Activated T-helper 2 cell treated with anti-CD3 and anti-CD28 coated beads, Interferon-gamma antibody, Interleukin-2, Interleukin-4, amounts not matched to agents 10 μg/mL and 5 μg/mL and 100 μg/mL, durations not matched to agents 14 hours and 24 hours and 36 hours (primary cell): ENCODE results near the gene FAM219B. TPM values are rescaled to one million over a fixed set of nuclear protein-coding genes. Genes with fewer than 3 reads are reported as not detected.
A peak's percentile ranks its signal among the peaks of the same experiment; 100 is the strongest.
"Not testable (repeated sequence)": the region's sequence is repeated elsewhere in the genome, so short reads cannot be mapped to it uniquely, and the experiment has no call there.

Source experiments
- DNase-seq: peaks from one replicate; pipeline ENCODE4 v3.0.0; 2021; ENCODE audit warnings: low spot score
- H3K27ac Mint-ChIP-seq: one replicate; pipeline ENCODE4 v1.8.0; 2021; ENCODE audit warnings: mixed read lengths
- H3K27me3 Mint-ChIP-seq: one replicate; pipeline ENCODE4 v1.8.0; 2021; ENCODE audit warnings: low read depth, mixed read lengths
- H3K36me3 Mint-ChIP-seq: one replicate; pipeline ENCODE4 v1.8.0; 2021; ENCODE audit warnings: low read depth, mixed read lengths
- H3K4me1 Mint-ChIP-seq: one replicate; pipeline ENCODE4 v1.8.0; 2021; ENCODE audit warnings: low read depth, mixed read lengths
- H3K4me3 Mint-ChIP-seq: one replicate; pipeline ENCODE4 v1.8.0; 2021; ENCODE audit warnings: low read depth, mild to moderate bottlenecking, moderate library complexity, mixed read lengths
- H3K9me3 Mint-ChIP-seq: one replicate; pipeline ENCODE4 v1.8.0; 2021; ENCODE audit warnings: mixed read lengths
- intact Hi-C: fragments of 100-400 bp; cut with micrococcal nuclease; formaldehyde crosslinking; loops from one replicate; pipeline ENCODE4 v1.15.1; 2023
- total RNA-seq: library from RNA; stranded (reverse); gene quantifications from 2 replicates; pipeline ENCODE4 v1.2.3, GENCODE V29; 2022

FAM219B gene
- total RNA-seq, 1 donor from 2014 or later = 82.1 TPM

DNA sequence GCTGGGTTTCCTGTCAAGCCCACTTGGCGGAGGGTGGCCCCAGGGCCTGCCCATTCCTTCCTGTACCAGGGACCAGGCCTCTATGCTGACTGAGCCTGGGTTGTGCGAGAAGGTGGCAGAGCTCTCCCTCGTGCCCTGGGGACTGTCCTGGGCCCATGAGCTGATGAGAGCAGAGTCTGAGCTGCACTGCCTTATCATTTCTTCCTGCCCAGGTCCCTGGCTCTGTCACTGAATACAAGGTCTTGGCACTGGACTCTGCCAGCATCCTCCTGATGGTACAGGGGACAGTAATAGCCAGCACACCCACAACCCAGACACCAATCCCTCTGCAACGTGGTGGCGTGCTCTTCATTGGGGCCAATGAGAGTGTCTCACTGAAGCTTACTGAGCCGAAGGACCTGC, 9.3 kb downstream of the FAM219B start:
- Mint-ChIP-seq H3K27me3 (no peaks in the 10 kb centered on the region), H3K36me3 (peaks cover 77% of the 10 kb centered on the region), H3K27ac (no peak overlapping the region), H3K9me3 (no peaks in the 10 kb centered on the region), H3K4me3 (no peak overlapping the region), H3K4me1 (peaks cover 22% of the 10 kb centered on the region)
- DNase-seq = no peak
- intact Hi-C loops = no loop called here

DNA sequence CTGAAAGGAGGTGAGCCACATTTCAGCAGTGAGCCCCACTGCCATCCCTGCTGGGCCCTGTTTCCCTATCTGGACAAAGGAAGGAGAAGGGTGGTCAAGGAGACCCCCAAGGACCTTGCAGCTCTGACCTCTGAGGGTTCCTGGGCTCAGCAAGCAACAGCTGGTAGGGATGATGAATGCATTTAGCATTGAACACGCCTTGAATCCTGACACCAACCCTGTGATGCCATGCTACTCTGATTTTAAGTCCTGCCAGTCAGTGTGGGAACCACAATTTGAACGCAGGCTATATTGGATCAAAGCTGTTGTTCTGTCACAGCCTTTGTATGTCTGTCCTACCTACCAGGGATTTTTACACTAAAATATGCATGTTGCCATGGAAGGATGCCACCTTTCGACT, 10.3 kb downstream of the FAM219B start:
- intact Hi-C loops = no loop called here
- H3K27ac Mint-ChIP-seq = no peak overlapping the region

DNA sequence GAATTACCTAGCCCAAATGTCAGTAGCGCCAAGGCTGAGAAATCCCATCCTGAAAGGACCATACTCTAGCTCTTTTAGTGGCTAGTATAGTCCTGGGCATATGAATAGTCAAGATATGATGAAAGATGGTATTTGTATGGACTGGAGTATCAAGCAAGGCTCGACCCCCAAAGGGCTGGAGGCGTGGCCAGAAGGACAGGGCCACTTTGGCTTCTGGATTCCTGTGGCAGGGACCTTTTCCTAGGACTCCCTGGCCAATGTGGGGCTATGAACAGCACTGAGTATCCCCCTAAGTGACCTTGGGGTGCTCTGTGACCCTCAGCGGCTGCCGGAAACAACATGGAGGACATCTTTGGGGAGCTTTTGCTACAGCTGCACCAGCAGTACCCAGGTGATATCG, 10.8 kb downstream of the FAM219B start:
- peaks cover 78% of the 10 kb centered on the region for H3K36me3 Mint-ChIP-seq
- no peaks in the 10 kb centered on the region for H3K27me3 Mint-ChIP-seq
- H3K9me3 Mint-ChIP-seq = no peaks in the 10 kb centered on the region
- H3K4me1 Mint-ChIP-seq = peaks cover 22% of the 10 kb centered on the region
- no peak overlapping the region for H3K4me3 Mint-ChIP-seq
- H3K27ac Mint-ChIP-seq = no peak overlapping the region
- intact Hi-C loops = no loop called here
- DNase-seq = no peak

More for the DNA sequence above, 10.3 kb downstream of the FAM219B start:
- H3K4me3 Mint-ChIP-seq = no peak overlapping the region
- peaks cover 19% of the 10 kb centered on the region for H3K4me1 Mint-ChIP-seq
- H3K9me3 Mint-ChIP-seq = no peaks in the 10 kb centered on the region
- DNase-seq = no peak
- no peaks in the 10 kb centered on the region for H3K27me3 Mint-ChIP-seq
- peaks cover 79% of the 10 kb centered on the region for H3K36me3 Mint-ChIP-seq

DNA sequence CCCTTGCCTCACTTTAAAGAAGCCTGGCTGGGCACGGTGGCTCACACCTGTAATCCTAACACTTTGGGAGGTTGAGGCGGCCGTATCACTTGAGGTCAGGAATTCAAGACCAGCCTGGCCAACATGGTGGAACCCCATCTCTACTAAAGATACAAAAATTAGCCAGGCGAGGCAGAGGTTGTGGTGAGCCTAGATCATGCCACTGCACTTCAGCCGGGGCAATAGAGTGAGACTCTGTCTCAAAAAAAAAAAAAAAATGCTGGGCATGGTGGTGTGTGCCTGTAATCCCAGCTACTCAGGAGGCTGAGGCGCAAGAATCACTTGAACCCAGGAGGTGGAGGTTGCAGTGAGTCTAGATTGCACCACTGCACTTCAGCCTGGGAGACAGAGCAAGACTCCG, 12.3 kb downstream of the FAM219B start:
- H3K27ac Mint-ChIP-seq, H3K27me3 Mint-ChIP-seq, intact Hi-C loops, H3K4me3 Mint-ChIP-seq, DNase-seq, H3K9me3 Mint-ChIP-seq: not testable (repeated sequence)
- Mint-ChIP-seq H3K36me3 (peaks cover 69% of the 10 kb centered on the region), H3K4me1 (peaks cover 30% of the 10 kb centered on the region)

DNA sequence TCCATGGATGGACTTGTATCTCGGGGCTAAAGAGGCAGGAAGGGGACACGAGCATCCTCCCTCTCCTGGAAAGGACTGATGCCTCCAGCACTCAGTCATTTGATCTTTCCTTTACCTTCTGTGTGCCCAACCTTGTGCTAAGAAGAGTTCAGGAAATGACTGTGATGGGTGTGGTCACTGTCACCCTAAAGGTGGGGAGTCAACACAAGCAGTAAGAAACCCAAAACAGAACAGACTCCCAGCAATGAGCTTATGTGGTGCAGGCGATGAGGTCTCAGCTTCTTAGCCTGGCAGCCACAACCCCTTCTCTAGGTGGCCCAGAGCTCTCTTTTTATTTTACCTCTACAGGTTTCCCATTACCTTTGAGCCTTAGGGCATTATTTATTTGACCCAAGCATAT, 13.0 kb downstream of the FAM219B start:
- Mint-ChIP-seq H3K36me3 (peaks cover 63% of the 10 kb centered on the region), H3K27me3 (no peaks in the 10 kb centered on the region), H3K9me3 (no peaks in the 10 kb centered on the region), H3K4me1 (peaks cover 36% of the 10 kb centered on the region), H3K4me3 (peak overlapping the region; percentile 34), H3K27ac (peak overlapping the region; percentile 74)
- peak; percentile 49 for DNase-seq
- intact Hi-C loops = no loop called here

DNA sequence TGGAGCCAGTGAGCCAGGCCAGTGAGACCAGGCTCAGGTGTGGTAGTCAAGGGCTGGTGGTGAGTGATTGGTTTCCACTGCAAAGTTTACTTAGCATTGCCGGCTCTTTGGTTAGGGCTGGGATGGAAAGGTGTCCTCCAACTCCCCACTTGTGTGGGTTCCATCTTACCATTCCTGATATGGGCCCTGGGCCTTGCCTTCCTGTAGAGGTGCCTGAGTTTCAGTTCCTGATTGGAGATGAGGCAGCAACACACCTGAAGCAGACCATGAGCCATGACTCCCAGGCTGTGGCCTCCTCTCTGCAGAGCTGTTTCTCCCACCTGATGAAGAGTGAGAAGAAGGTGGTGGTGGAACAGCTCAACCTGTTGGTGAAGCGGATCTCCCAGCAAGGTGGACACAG, 13.7 kb downstream of the FAM219B start:
- H3K27ac Mint-ChIP-seq = no peak overlapping the region
- no peak for DNase-seq
- intact Hi-C loops = no loop called here
- peak overlapping the region; percentile 15 for H3K4me3 Mint-ChIP-seq
- H3K9me3 Mint-ChIP-seq = no peaks in the 10 kb centered on the region
- H3K36me3 Mint-ChIP-seq = peaks cover 59% of the 10 kb centered on the region
- peaks cover 36% of the 10 kb centered on the region for H3K4me1 Mint-ChIP-seq
- H3K27me3 Mint-ChIP-seq = no peaks in the 10 kb centered on the region

DNA sequence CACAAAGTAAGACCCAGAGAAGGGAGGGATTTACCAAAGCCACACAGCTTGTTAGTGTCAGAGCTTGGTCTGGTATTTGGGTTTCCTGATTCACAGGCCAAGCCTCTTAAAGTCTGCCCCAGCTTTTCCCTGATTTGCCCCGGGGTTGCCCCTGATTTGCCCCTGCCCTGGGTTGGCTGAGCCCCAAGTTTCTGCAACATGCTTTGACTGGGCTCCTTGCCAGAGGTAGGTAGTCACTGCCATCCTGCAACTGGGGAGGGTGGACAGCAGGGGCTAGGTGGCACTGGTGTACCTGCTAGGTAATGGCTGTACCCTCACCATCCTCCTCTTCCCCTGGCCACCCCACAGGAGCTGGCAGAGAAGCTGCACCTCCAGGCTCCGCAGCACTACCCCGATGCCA, 14.3 kb downstream of the FAM219B start:
- H3K36me3 Mint-ChIP-seq = peaks cover 55% of the 10 kb centered on the region
- H3K4me3 Mint-ChIP-seq = no peak overlapping the region
- no peak for DNase-seq
- no peaks in the 10 kb centered on the region for H3K27me3 Mint-ChIP-seq
- intact Hi-C loops = no loop called here
- H3K9me3 Mint-ChIP-seq = no peaks in the 10 kb centered on the region
- peaks cover 36% of the 10 kb centered on the region for H3K4me1 Mint-ChIP-seq
- H3K27ac Mint-ChIP-seq = no peak overlapping the region

DNA sequence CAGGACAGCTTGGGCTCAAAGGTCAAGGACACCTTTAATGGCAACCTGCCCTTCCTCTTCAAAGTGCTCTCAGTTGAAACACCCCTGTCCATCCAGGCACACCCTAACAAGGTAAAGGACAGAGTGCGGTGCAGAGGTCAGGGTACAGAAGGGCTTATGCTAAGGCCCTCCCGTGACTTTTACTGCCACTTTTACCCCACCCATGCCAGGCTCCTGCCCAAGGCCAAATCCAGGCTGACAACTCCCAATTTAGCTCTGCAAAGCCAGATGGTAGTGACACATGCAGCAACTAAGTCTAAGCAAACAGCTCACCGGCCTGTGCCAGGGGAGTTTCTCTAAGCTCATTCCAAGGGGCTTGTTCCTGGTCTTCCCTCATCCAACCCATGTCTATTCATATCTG, 15.2 kb downstream of the FAM219B start:
- peak overlapping the region; percentile 65 for H3K27ac Mint-ChIP-seq
- no peaks in the 10 kb centered on the region for H3K27me3 Mint-ChIP-seq
- peak overlapping the region; percentile 47 for H3K4me3 Mint-ChIP-seq
- H3K36me3 Mint-ChIP-seq = peaks cover 46% of the 10 kb centered on the region
- DNase-seq = no peak
- intact Hi-C loops = loop anchor here (2.0 kb wide), 1 partner anchor 15 kb away; the partner anchor contains the start of gene FAM219B
- peaks cover 36% of the 10 kb centered on the region for H3K4me1 Mint-ChIP-seq
- H3K9me3 Mint-ChIP-seq = no peaks in the 10 kb centered on the region

DNA sequence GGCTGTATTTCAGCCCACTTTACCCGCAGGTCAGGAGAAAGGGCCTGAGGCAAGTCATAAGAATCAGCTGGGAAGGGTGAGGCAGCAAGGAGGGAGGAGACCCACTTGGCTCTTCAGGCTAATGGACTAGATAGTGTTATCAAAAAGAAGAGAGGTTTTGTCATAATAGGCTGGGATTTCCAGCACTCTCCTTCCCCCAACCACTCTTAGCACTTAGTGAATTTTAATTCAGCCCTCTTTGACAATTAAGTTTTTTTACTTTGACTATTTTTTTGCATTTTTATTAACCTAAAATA, 16.0 kb downstream of the FAM219B start:
- H3K9me3 Mint-ChIP-seq = no peaks in the 10 kb centered on the region
- intact Hi-C loops = loop anchor here (2.0 kb wide), 1 partner anchor 16 kb away; the partner anchor contains the start of gene FAM219B
- peak overlapping the region; percentile 82 for H3K4me3 Mint-ChIP-seq
- H3K4me1 Mint-ChIP-seq = peaks cover 36% of the 10 kb centered on the region
- peaks cover 41% of the 10 kb centered on the region for H3K36me3 Mint-ChIP-seq
- no peaks in the 10 kb centered on the region for H3K27me3 Mint-ChIP-seq
- H3K27ac Mint-ChIP-seq = peak overlapping the region; percentile 81
- no peak for DNase-seq

DNA sequence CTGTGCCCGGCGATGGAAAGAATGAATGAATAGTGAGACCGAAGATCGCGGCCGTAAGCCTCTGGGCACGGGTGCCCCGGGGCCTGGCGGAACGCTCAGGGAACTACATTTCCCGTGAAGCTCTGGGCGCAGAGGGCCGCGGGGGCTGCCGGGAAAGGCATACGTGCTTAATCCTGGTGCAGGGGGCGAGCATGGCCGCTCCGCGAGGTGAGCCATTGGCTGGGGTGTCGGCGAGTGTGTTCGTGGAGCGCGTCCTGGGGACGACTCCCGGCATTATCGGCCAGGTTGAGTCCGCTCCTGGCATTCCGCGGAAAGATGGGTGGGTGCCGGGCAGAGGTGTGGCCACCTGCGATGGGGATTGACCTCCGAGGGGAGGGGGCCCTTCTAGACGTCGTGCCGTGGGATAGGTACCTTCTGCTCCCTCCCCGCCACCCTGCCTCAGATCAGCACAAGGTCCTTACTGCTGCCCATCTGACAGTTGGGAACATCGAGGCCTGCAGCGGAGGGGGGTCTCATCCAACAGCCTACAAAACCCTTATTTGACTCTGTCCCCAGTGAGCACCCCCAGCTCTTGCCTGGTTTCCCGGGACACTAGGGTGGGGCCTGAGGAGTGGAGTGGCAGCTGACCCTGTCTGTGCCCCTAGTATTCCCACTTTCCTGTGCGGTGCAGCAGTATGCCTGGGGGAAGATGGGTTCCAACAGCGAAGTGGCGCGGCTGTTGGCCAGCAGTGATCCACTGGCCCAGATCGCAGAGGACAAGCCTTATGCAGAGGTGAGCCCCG, 16.6 kb downstream of the FAM219B start, which contains the start of gene MPI:
Gene MPI, plus strand, starts transcription at position 160 of the 782 bp plus-strand sequence. Its CDS starts 32 bp downstream, at position 192.
- Mint-ChIP-seq H3K9me3 (no peaks in the 10 kb centered on the region), H3K36me3 (peaks cover 37% of the 10 kb centered on the region), H3K27me3 (no peaks in the 10 kb centered on the region), H3K4me1 (peaks cover 36% of the 10 kb centered on the region), H3K27ac (peak within 1 kb of the TSS; percentile 81), H3K4me3 (peak within 1 kb of the TSS; percentile 82)
- intact Hi-C loops = loop anchor here (1.0 to 2.0 kb wide), 3 partner anchors 17 to 45 kb away; partner anchors contain the start of genes FAM219B and SCAMP2
- peak; percentile 82 for DNase-seq

DNA sequence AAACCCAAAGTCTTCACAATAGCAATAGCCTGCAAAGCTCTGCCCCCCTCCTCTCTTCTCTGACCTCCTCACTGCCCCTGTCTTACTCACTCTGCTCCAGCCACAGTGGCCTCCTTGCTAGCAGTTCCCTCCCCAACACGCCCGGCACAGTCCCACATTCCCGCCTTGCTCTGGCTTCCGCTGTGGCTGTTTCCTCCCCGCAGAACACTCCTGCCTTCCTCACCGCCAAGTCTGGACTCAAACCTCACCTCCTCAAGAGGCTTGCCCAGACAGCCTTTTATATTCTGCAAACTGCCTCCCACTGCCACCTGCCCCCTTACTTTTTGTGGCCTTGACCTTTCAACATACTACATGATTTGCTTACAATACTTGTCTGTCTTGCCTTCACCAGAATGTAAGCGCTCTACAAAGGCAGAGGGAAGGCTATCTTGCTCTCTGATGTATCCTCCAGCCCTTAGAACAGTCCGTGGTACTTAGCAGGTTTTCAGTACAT, 17.2 kb downstream of the FAM219B start:
- Mint-ChIP-seq H3K4me1 (peaks cover 38% of the 10 kb centered on the region), H3K27ac (peak overlapping the region; percentile 81)

DNA sequence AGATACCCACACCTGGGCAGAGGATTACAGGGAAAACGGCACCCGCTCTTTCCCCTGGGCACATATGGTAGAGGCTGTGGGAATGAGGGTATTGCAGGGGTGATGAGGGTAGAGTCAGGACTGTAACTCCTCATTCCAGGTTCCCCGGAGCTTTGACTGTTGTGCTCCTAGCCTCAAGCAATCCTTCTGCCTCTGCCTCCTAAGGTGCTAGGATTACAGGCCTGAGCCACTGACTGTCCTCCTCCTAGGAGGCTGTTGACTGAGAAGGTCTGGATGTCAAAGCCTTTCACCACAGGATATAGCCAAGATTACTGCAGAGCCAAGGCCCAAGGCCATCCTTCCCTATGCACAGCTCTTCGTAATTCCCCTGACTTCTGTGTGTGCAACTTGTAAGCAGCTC, 17.9 kb downstream of the FAM219B start:
- intact Hi-C loops = loop anchor here (1.0 kb wide), 2 partner anchors 15 to 43 kb away; partner anchors contain the start of gene SCAMP2

More for the DNA sequence above, 17.2 kb downstream of the FAM219B start:
- H3K36me3 Mint-ChIP-seq = peaks cover 33% of the 10 kb centered on the region
- H3K4me3 Mint-ChIP-seq = peak overlapping the region; percentile 82
- peak; percentile 15 for DNase-seq
- H3K27me3 Mint-ChIP-seq = no peaks in the 10 kb centered on the region
- no peaks in the 10 kb centered on the region for H3K9me3 Mint-ChIP-seq
- intact Hi-C loops = loop anchor here (1.0 kb wide), 2 partner anchors 16 to 44 kb away; partner anchors contain the start of gene SCAMP2

DNA sequence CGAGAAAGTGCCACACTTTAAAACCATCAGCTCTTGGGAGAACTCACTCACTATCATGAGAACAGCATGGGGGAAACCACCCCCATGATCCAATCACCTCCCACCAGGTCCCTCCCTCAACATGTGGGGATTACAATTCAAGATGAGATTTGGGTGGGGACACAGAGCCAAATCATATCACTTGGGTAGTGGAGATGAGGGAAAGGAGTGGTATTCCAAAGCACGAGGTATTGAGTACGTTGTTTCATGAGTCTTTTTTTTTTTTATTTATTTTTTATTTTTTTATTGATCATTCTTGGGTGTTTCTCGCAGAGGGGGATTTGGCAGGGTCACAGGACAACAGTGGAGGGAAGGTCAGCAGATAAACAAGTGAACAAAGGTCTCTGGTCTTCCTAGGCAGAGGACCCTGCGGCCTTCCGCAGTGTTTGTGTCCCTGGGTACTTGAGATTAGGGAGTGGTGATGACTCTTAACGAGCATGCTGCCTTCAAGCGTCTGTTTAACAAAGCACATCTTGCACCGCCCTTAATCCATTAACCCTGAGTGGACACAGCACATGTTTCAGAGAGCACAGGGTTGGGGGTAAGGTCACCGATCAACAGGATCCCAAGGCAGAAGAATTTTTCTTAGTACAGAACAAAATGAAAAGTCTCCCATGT, 19.0 kb downstream of the FAM219B start:
- H3K4me3 Mint-ChIP-seq, intact Hi-C loops, H3K27me3 Mint-ChIP-seq, H3K9me3 Mint-ChIP-seq, DNase-seq, H3K27ac Mint-ChIP-seq: not testable (repeated sequence)
- peaks cover 33% of the 10 kb centered on the region for H3K4me1 Mint-ChIP-seq
- peaks cover 19% of the 10 kb centered on the region for H3K36me3 Mint-ChIP-seq

More for the DNA sequence above, 17.9 kb downstream of the FAM219B start:
- H3K27me3 Mint-ChIP-seq = no peaks in the 10 kb centered on the region
- no peaks in the 10 kb centered on the region for H3K9me3 Mint-ChIP-seq
- H3K4me3 Mint-ChIP-seq = peak overlapping the region; percentile 82
- peaks cover 30% of the 10 kb centered on the region for H3K36me3 Mint-ChIP-seq
- DNase-seq = no peak
- H3K4me1 Mint-ChIP-seq = peaks cover 42% of the 10 kb centered on the region
- H3K27ac Mint-ChIP-seq = peak overlapping the region; percentile 81
